B cell (primary cell): ENCODE measurements around the gene APH1B. TPM values are rescaled to one million over a fixed set of nuclear protein-coding genes. Genes with fewer than 3 reads are reported as not detected.

Experiments used
- ATAC-seq: fragments of 200-7000 bp; cut with Tn5 transposase; one replicate; pipeline ENCODE4 v1.10.0; 2021; ENCODE audit warnings: low read depth, mild to moderate bottlenecking, moderate number of reproducible peaks, moderate library complexity
- CTCF ChIA-PET: fragments of 350-600 bp; sonication (Branson Sonifier 250); formaldehyde crosslinking; loops from one replicate; lab custom pipeline; 2021; ENCODE audit warnings: antibody characterized with exemption, inconsistent platforms; lab: Charles Lee
- POLR2A ChIA-PET: fragments of 350-600 bp; sonication (Branson Sonifier 250); formaldehyde crosslinking; loops from one replicate; lab custom pipeline; 2021; ENCODE audit warnings: antibody characterized with exemption; lab: Charles Lee
- DNase-seq: peaks from one replicate; pipeline ENCODE4 v3.0.0; 2013
- H2AFZ ChIP-seq: 2 replicates; pipeline ENCODE4 v1.6.1; 2012; ENCODE audit warnings: mild to moderate bottlenecking, low read depth, low read length; ENCODE audit not compliant: insufficient read depth, poor library complexity, severe bottlenecking
- H3K27ac ChIP-seq, 2 donors: 1 replicate in 1 of 2; 2 replicates in 1 of 2; pipeline ENCODE4 v1.5.1; 2012 to 2013; ENCODE audit warnings: low read length in 2 of 2, mild to moderate bottlenecking in 2 of 2, moderate library complexity in 1 of 2
- H3K27me3 ChIP-seq, 4 experiments: fragments of 200-600 bp in 1 of 4; sonication (generic) in 1 of 4; replicated peaks in 1 of 4; 1 replicate in 2 of 4; 2 replicates in 2 of 4; pipeline versions ENCODE4 v1.6.1 to v1.7.0; 2013 to 2016; ENCODE audit warnings: low read length in 3 of 4, mild to moderate bottlenecking in 2 of 4, mixed read lengths in 1 of 4, moderate library complexity in 1 of 4; ENCODE audit not compliant: insufficient read depth in 4 of 4, control insufficient read depth in 3 of 4; ENCODE audit errors: control extremely low read depth in 1 of 4
- H3K36me3 ChIP-seq, 2 experiments: replicated peaks in 1 of 2; 1 replicate in 1 of 2; 2 replicates in 1 of 2; pipeline versions ENCODE4 v1.6.1 to v1.7.1; 2013; ENCODE audit warnings: low read length in 1 of 2; ENCODE audit not compliant: insufficient read depth in 2 of 2, control insufficient read depth in 1 of 2; ENCODE audit errors: control extremely low read depth in 1 of 2, extremely low read depth in 1 of 2
- H3K4me1 ChIP-seq, 2 donors: fragments of 200-600 bp in 1 of 2; sonication (generic) in 1 of 2; 1 replicate in 1 of 2; 2 replicates in 1 of 2; pipeline versions ENCODE4 v1.5.1 to v1.6.1; 2013 to 2017; ENCODE audit warnings: low read length in 2 of 2; ENCODE audit not compliant: control insufficient read depth in 2 of 2, insufficient read depth in 2 of 2
- H3K4me2 ChIP-seq: replicated peaks from 2 replicates; pipeline ENCODE3; 2012; ENCODE audit warnings: mild to moderate bottlenecking, low read depth, low read length; ENCODE audit not compliant: poor library complexity, severe bottlenecking
- H3K4me3 ChIP-seq, 5 experiments: fragments of 200-600 bp in 1 of 5; sonication (generic) in 1 of 5; 1 replicate in 3 of 5; 2 replicates in 2 of 5; pipeline versions ENCODE4 v1.5.1 to v1.7.0; 2011 to 2016; ENCODE audit warnings: low read length in 4 of 5, mild to moderate bottlenecking in 4 of 5, low read depth in 2 of 5, control low read depth in 1 of 5, moderate library complexity in 1 of 5; ENCODE audit not compliant: insufficient read depth in 1 of 5; ENCODE audit errors: control extremely low read depth in 1 of 5, extremely low read depth in 1 of 5
- H3K79me2 ChIP-seq: fragments of 200-600 bp; sonication (generic); one replicate; pipeline ENCODE4 v1.6.0; 2016; ENCODE audit warnings: low read length; ENCODE audit not compliant: control insufficient read depth, insufficient read depth
- H3K9ac ChIP-seq: fragments of 200-600 bp; sonication (generic); 2 replicates; pipeline ENCODE4 v1.6.1; 2017; ENCODE audit warnings: mild to moderate bottlenecking, low read length, moderate library complexity
- H3K9me3 ChIP-seq, 3 donors: one replicate each; pipeline versions ENCODE4 v1.6.1 to v1.7.1; 2013; ENCODE audit warnings: low read length in 2 of 3; ENCODE audit not compliant: control insufficient read depth in 2 of 3, insufficient read depth in 1 of 3; ENCODE audit errors: control extremely low read depth in 1 of 3
- H4K20me1 ChIP-seq: 2 replicates; pipeline ENCODE4 v1.6.0; 2012; ENCODE audit warnings: mild to moderate bottlenecking, low read length; ENCODE audit not compliant: insufficient read depth, control insufficient read depth, poor library complexity, severe bottlenecking
- H3K27ac Mint-ChIP-seq: one replicate; pipeline ENCODE4 v1.8.0; 2021; ENCODE audit warnings: mixed read lengths
- H3K27me3 Mint-ChIP-seq: one replicate; pipeline ENCODE4 v1.8.0; 2021; ENCODE audit warnings: mixed read lengths
- H3K4me1 Mint-ChIP-seq: one replicate; pipeline ENCODE4 v1.8.0; 2021; ENCODE audit warnings: mixed read lengths
- H3K4me3 Mint-ChIP-seq: one replicate; pipeline ENCODE4 v1.8.0; 2021; ENCODE audit warnings: mixed read lengths
- H3K9me3 Mint-ChIP-seq: one replicate; pipeline ENCODE4 v1.8.0; 2022; ENCODE audit warnings: mixed read lengths; ENCODE audit not compliant: insufficient read depth
- EZH2 ChIP-seq: IDR thresholded peaks from 2 replicates; pipeline ENCODE4 v1.6.1; 2012; ENCODE audit warnings: borderline replicate concordance, low read depth, mild to moderate bottlenecking, moderate library complexity, low read length; ENCODE audit not compliant: insufficient read depth, poor library complexity, severe bottlenecking
- WGBS: methylation state at CpG from one replicate; pipeline ENCODE4 v1.1.5; 2013; ENCODE audit warnings: missing lambda C conversion rate; ENCODE audit not compliant: insufficient coverage; 5-methylcytosine and 5-hydroxymethylcytosine counted together
- intact Hi-C: fragments of 100-400 bp; cut with micrococcal nuclease; formaldehyde crosslinking; loops from one replicate; pipeline ENCODE4 v1.10.0; 2022
- polyA minus RNA-seq: library from RNA; depleted of rRNA, polyadenylated mRNA; stranded (reverse); fragments of >200 nt; gene quantifications from 2 replicates; pipeline ENCODE4 v1.2.3, GENCODE V29; 2012
- polyA plus RNA-seq: library from polyadenylated mRNA; depleted of rRNA; stranded (reverse); fragments of >200 nt; gene quantifications from 2 replicates; pipeline ENCODE4 v1.2.3, GENCODE V29; 2012
- total RNA-seq, 2 donors: library from RNA; stranded (reverse); fragments of 120-200 nt in 1 of 2; gene quantifications; 1 replicate in 1 of 2; 2 replicates in 1 of 2; pipeline versions ENCODE4 v1.2.3 to v1.2.4, GENCODE V29; 2013 to 2022
- TF ChIP-seq, protein P1 (sequence below): fragments of 200-600 bp; IDR thresholded peaks from one replicate; pipeline ENCODE4 v1.8.0; 2022; ENCODE audit warnings: antibody characterized with exemption, mild to moderate bottlenecking

Gene APH1B
- total RNA-seq (45.2 and 47.0 TPM in 2 replicates), polyA plus RNA-seq (6.7 and 7.6 TPM in 2 replicates), polyA minus RNA-seq (4.7 and 9.0 TPM in 2 replicates)
- total RNA-seq (2013): 15.3 TPM

DNA sequence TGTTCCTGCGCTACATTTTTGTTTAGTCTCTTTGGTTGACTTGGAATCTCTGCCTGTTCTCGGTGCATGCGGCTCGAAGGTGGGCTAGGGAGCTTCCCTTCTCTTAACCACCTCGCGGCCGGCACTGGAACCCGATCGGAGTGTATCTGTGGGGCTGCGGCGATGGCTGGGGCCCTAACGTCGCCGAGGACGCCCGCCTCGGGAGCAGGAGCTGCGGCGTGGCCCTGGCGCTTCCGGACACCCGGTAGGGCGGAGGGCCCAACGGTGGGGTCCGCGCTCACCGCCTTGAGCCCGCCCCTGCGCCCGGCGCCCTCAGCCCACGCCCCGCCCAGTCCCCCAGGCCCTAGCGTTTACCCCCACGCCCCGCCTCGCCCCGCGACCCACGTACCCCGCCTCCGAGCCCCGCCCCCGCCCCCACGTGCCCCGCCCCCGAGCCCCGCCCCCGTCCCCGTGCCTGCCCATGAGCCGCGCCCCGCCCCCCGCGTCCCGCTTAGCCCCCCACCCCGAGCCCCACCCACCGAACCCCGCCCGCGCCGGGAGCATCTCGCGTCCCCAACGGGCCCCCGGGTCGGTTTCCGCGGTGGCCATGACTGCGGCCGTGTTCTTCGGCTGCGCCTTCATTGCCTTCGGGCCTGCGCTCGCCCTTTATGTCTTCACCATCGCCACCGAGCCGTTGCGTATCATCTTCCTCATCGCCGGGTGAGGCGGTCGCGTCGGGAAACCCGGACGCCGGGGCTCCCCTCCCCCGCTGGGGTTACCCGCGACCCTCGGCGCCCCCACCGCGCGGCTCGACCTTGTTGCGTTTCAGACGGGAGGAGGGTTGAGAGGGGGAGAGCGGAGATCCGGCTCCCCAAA, at the start of gene APH1B:
TSS of gene APH1B (plus strand) at position 568 of the 855 bp plus-strand sequence. CDS start at position 587, 19 bp downstream.
- DNase-seq (peak; percentile 85), ATAC-seq (peak; percentile 97)
- ChIA-PET CTCF (interaction anchor here (0.8 to 2.0 kb wide), 5 partner anchors 11 to 228 kb away, joined by 3 to 15 read pairs (median 4); no protein-coding TSS in a partner anchor), POLR2A (interaction anchor here (0.6 to 1.0 kb wide), 12 partner anchors 15 to 1657 kb away, joined by 3 to 5 read pairs (median 3); partner anchors contain the start of gene RAB8B)
- no peaks in the 10 kb centered on the region for H4K20me1 ChIP-seq
- H3K9me3 Mint-ChIP-seq: no peaks in the 10 kb centered on the region
- under 1% methylated on average over 63 of the region's 102 CpGs for whole genome bisulfite sequencing
- H3K4me2 ChIP-seq: peak within 1 kb of the TSS; percentile 98
- H3K79me2 ChIP-seq: no peaks in the 10 kb centered on the region
- no peaks in the 10 kb centered on the region for H3K9me3 ChIP-seq
- no peaks in the 10 kb centered on the region for H3K27me3 ChIP-seq
- peak within 1 kb of the TSS; percentile 74 to 98 (median 94) for H3K4me3 ChIP-seq
- peak within 1 kb of the TSS; percentile 92 for H3K4me3 Mint-ChIP-seq
- H3K27ac ChIP-seq: peak within 1 kb of the TSS; percentile 67 to 79
- intact Hi-C loops: loop anchor here (1.0 to 10.0 kb wide), 7 partner anchors 88 to 1210 kb away; partner anchors contain the start of genes C2CD4A, CIAO2A, PPIB and RAB8B
- H3K36me3 ChIP-seq: peaks cover 3 to 8% of the 10 kb centered on the region in 2 experiments
- H3K4me1 Mint-ChIP-seq: peaks cover 19% of the 10 kb centered on the region
- H3K4me1 ChIP-seq: peaks cover 12 to 14% of the 10 kb centered on the region in 2 donors
- H3K27ac Mint-ChIP-seq: peak within 1 kb of the TSS; percentile 94
- no peaks in the 10 kb centered on the region for H3K27me3 Mint-ChIP-seq
- peak within 1 kb of the TSS; percentile 99 for H3K9ac ChIP-seq
- TF ChIP-seq, protein P1, sequence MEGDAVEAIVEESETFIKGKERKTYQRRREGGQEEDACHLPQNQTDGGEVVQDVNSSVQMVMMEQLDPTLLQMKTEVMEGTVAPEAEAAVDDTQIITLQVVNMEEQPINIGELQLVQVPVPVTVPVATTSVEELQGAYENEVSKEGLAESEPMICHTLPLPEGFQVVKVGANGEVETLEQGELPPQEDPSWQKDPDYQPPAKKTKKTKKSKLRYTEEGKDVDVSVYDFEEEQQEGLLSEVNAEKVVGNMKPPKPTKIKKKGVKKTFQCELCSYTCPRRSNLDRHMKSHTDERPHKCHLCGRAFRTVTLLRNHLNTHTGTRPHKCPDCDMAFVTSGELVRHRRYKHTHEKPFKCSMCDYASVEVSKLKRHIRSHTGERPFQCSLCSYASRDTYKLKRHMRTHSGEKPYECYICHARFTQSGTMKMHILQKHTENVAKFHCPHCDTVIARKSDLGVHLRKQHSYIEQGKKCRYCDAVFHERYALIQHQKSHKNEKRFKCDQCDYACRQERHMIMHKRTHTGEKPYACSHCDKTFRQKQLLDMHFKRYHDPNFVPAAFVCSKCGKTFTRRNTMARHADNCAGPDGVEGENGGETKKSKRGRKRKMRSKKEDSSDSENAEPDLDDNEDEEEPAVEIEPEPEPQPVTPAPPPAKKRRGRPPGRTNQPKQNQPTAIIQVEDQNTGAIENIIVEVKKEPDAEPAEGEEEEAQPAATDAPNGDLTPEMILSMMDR: no peak
- no peak for TF ChIP-seq EZH2
- H2AFZ ChIP-seq: peak within 1 kb of the TSS; percentile 94
